ENCODE results near the gene RANBP3. TPM values are rescaled to one million over a fixed set of nuclear protein-coding genes. Genes with fewer than 3 reads are reported as not detected.

Gene RANBP3
- total RNA-seq, 1 experiment from 2014 or later = 62.4 TPM

DNA sequence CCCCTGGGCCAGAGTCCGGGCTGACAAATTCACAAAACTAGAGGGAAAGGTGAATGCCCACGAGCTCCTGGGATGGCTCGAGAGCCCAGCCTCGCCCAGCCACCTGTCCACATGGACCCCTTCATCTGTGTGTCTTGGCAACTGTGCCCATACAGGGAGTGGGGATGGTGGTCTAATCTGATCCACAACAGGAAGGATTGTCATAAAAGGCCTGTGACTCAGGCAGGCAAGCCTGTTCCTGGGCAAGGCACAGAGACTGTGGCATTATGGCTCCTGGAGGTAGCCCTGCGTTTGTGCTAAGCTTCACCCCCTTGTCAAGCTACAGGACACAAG is 43.9 kb downstream of the RANBP3 start:
- Histone ChIP-seq H3K9me2 (ENCODE audit: insufficient read depth) (no peaks in the 10 kb centered on the region), H2AFZ (ENCODE audit: low read depth, low read length, poor library complexity, severe bottlenecking) (no peak overlapping the region), H3K27me3 (ENCODE audit: insufficient read depth, low read length) (no peaks in the 10 kb centered on the region), H3K9me3 (ENCODE audit: control insufficient read depth in 1 of 2, insufficient read depth in 1 of 2, low read depth in 1 of 2, low read length in 2 of 2) (no peaks in the 10 kb centered on the region), H3K36me3 (ENCODE audit: control insufficient read depth in 1 of 2, insufficient read depth in 2 of 2, low read length in 2 of 2) (peaks cover 10 to 41% of the 10 kb centered on the region in 2 experiments; a peak in 3 of 4 replicates), H3K4me3 (replicated peaks in 1 of 2; ENCODE audit: low read depth in 1 of 2, low read length in 2 of 2) (no peak overlapping the region), H4K20me1 (ENCODE audit: insufficient read depth) (no peaks in the 10 kb centered on the region), H3K27ac (ENCODE audit: low read depth, low read length) (no peak overlapping the region), H3K4me1 (ENCODE audit: control insufficient read depth in 1 of 2, insufficient read depth in 2 of 2, low read length in 2 of 2) (no peaks in the 10 kb centered on the region), H3K4me2 (ENCODE audit: low read length) (no peak overlapping the region), H3K79me2 (ENCODE audit: insufficient read depth, low read length) (peaks cover 22% of the 10 kb centered on the region; the same call in 1 of the 2 replicates), H3K9ac (ENCODE audit: low read length) (no peak overlapping the region)
- TF ChIP-seq EZH2phosphoT487 (IDR thresholded peaks at IDR 0.05; ENCODE audit: borderline replicate concordance) = no peak
- no peak for TF ChIP-seq ZFX (IDR thresholded peaks at IDR 0.05)
- no peak for TF ChIP-seq EGR1 (IDR thresholded peaks at IDR 0.05; ENCODE audit: low read depth)
- TF ChIP-seq MAX (IDR thresholded peaks at IDR 0.05) = no peak
- TF ChIP-seq, protein P1, sequence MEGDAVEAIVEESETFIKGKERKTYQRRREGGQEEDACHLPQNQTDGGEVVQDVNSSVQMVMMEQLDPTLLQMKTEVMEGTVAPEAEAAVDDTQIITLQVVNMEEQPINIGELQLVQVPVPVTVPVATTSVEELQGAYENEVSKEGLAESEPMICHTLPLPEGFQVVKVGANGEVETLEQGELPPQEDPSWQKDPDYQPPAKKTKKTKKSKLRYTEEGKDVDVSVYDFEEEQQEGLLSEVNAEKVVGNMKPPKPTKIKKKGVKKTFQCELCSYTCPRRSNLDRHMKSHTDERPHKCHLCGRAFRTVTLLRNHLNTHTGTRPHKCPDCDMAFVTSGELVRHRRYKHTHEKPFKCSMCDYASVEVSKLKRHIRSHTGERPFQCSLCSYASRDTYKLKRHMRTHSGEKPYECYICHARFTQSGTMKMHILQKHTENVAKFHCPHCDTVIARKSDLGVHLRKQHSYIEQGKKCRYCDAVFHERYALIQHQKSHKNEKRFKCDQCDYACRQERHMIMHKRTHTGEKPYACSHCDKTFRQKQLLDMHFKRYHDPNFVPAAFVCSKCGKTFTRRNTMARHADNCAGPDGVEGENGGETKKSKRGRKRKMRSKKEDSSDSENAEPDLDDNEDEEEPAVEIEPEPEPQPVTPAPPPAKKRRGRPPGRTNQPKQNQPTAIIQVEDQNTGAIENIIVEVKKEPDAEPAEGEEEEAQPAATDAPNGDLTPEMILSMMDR (IDR thresholded peaks at IDR 0.05 in 2 of 3, conservative IDR thresholded peaks at IDR 0.05 in 1 of 3; ENCODE audit: borderline replicate concordance in 1 of 3, insufficient read depth in 1 of 3, low read depth in 2 of 3, low read length in 2 of 3) = no peak
- TF ChIP-seq FOSL1 (IDR thresholded peaks at IDR 0.05; ENCODE audit: low read depth) = no peak
- no peak for TF ChIP-seq YY1 (IDR thresholded peaks at IDR 0.05; ENCODE audit: extremely low read depth, insufficient replicate concordance, low read depth, low read length)
- TF ChIP-seq ELF1 (IDR thresholded peaks at IDR 0.05; ENCODE audit: borderline replicate concordance, low read depth) = no peak
- no peak for TF ChIP-seq CEBPB (IDR thresholded peaks at IDR 0.05; ENCODE audit: low read depth)
- no peak for TF ChIP-seq JUND (IDR thresholded peaks at IDR 0.05)
- TF ChIP-seq POLR2A (IDR thresholded peaks at IDR 0.05; ENCODE audit: borderline replicate concordance, extremely low read depth, insufficient read depth, insufficient read length) = no peak
- TF ChIP-seq TCF7L2 (IDR thresholded peaks at IDR 0.05; ENCODE audit: borderline replicate concordance, extremely low read depth, insufficient read depth, insufficient read length) = no peak
- TF ChIP-seq SIN3A (IDR thresholded peaks at IDR 0.05; ENCODE audit: low read depth) = no peak
- no peak for TF ChIP-seq CBX3 (IDR thresholded peaks at IDR 0.05; ENCODE audit: low read depth)
- TF ChIP-seq SP1 (IDR thresholded peaks at IDR 0.05; ENCODE audit: low read depth) = no peak
- TF ChIP-seq, protein P2, sequence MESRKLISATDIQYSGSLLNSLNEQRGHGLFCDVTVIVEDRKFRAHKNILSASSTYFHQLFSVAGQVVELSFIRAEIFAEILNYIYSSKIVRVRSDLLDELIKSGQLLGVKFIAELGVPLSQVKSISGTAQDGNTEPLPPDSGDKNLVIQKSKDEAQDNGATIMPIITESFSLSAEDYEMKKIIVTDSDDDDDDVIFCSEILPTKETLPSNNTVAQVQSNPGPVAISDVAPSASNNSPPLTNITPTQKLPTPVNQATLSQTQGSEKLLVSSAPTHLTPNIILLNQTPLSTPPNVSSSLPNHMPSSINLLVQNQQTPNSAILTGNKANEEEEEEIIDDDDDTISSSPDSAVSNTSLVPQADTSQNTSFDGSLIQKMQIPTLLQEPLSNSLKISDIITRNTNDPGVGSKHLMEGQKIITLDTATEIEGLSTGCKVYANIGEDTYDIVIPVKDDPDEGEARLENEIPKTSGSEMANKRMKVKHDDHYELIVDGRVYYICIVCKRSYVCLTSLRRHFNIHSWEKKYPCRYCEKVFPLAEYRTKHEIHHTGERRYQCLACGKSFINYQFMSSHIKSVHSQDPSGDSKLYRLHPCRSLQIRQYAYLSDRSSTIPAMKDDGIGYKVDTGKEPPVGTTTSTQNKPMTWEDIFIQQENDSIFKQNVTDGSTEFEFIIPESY (IDR thresholded peaks at IDR 0.05; ENCODE audit: extremely low read depth, insufficient replicate concordance, low read length) = no peak
- no peak for TF ChIP-seq REST (IDR thresholded peaks at IDR 0.05; ENCODE audit: low read depth)
- no peak for TF ChIP-seq SRF (IDR thresholded peaks at IDR 0.05; ENCODE audit: low read depth)
- intact Hi-C loops (cut with micrococcal nuclease) = no loop called here
- DNase-seq (ENCODE audit: low read depth, low spot score) = no peak
- ChIA-PET POLR2A (no interaction called here), CTCF (no interaction called here), RAD21 (ENCODE audit: low non-redundant PET in 1 of 2, low total read pairs in 2 of 2, uncharacterized antibody in 2 of 2, unreplicated experiment in 2 of 2) (no interaction called here)
- no TSS peak for BruUV-seq (replicated peaks)
- no peak for ATAC-seq

Measured in HCT116 (cell line).